SU-DHL-6 (cell line): ENCODE data around the gene SPSB1.

Experiments
- EZH2phosphoT487 ChIP-seq: fragments of 200-600 bp; sonication (generic), shearing (Covaris generic); conservative IDR thresholded peaks from 2 replicates; pipeline ENCODE4 v1.6.1; 2018; ENCODE audit warnings: mild to moderate bottlenecking, antibody characterized with exemption, low read length, moderate library complexity, mixed read lengths
- TF ChIP-seq, protein P1 (sequence below): fragments of 200-600 bp; sonication (generic); IDR thresholded peaks from one replicate; pipeline ENCODE4 v1.5.1; 2017; ENCODE audit warnings: antibody characterized with exemption, mild to moderate bottlenecking, low read length, moderate library complexity; ENCODE audit not compliant: insufficient read depth, poor library complexity, severe bottlenecking

DNA sequence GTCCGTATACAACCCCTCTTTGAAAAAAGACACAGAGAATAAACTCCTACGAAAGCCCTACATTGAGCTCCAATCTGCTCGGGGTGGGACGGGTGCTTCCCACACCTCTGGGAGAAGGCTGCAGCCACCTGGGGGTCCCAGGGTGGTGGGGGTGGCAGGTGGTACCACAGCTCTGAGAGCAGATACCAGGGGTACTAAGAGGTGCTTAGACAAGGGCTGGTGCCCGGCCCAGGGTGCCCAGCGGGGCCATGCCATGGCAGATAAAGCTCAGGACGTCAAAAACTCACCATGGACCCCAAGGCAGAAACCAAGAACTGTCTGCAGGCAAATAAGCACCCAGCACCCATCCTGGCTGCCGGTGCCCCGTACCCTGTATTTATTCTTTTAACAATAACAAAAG is 75.1 kb downstream of the SPSB1 start:
- TF ChIP-seq, protein P1, sequence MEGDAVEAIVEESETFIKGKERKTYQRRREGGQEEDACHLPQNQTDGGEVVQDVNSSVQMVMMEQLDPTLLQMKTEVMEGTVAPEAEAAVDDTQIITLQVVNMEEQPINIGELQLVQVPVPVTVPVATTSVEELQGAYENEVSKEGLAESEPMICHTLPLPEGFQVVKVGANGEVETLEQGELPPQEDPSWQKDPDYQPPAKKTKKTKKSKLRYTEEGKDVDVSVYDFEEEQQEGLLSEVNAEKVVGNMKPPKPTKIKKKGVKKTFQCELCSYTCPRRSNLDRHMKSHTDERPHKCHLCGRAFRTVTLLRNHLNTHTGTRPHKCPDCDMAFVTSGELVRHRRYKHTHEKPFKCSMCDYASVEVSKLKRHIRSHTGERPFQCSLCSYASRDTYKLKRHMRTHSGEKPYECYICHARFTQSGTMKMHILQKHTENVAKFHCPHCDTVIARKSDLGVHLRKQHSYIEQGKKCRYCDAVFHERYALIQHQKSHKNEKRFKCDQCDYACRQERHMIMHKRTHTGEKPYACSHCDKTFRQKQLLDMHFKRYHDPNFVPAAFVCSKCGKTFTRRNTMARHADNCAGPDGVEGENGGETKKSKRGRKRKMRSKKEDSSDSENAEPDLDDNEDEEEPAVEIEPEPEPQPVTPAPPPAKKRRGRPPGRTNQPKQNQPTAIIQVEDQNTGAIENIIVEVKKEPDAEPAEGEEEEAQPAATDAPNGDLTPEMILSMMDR = no peak
- TF ChIP-seq EZH2phosphoT487 = no peak
